Measurements from ENCODE around the gene POR. TPM values are rescaled to one million over a fixed set of nuclear protein-coding genes. Genes with fewer than 3 reads are reported as not detected.

POR gene
- total and polyA plus RNA-seq, 2 of the 8 experiments (the other 6 are each of a cell fraction or from before 2014, with no cell fraction given) = 98.7 to 144 TPM

- CTCF ChIA-PET (ENCODE audit: partially characterized antibody) = interaction anchor here (0.7 to 1.6 kb wide), 5 partner anchors 8 to 116 kb away, joined by 3 to 7 read pairs (median 3); no protein-coding TSS in a partner anchor
- no peak for TF ChIP-seq SIX5 (IDR thresholded peaks at IDR 0.05; ENCODE audit: low read depth, low read length)
- TF ChIP-seq, protein P1, sequence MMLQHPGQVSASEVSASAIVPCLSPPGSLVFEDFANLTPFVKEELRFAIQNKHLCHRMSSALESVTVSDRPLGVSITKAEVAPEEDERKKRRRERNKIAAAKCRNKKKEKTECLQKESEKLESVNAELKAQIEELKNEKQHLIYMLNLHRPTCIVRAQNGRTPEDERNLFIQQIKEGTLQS (IDR thresholded peaks at IDR 0.05; ENCODE audit: insufficient read depth, low read depth, low read length) = no peak
- TF ChIP-seq RXRA (IDR thresholded peaks at IDR 0.05; ENCODE audit: insufficient read depth, low read depth, low read length) = no peak
- TF ChIP-seq KDM5A (IDR thresholded peaks at IDR 0.05; ENCODE audit: low read length) = no peak
- no peak for TF ChIP-seq ASH2L (IDR thresholded peaks at IDR 0.05; ENCODE audit: low read length)
- TF ChIP-seq CEBPB (IDR thresholded peaks at IDR 0.05; ENCODE audit: low read depth, low read length) = no peak
- TF ChIP-seq PHF8 (conservative IDR thresholded peaks at IDR 0.05; ENCODE audit: low read depth, low read length) = no peak
- TF ChIP-seq TCF12 (IDR thresholded peaks at IDR 0.05; ENCODE audit: low read depth, low read length) = no peak
- no peak for TF ChIP-seq RFX5 (IDR thresholded peaks at IDR 0.05; ENCODE audit: borderline replicate concordance, low read depth, low read length)
- TF ChIP-seq BACH1 (IDR thresholded peaks at IDR 0.05; ENCODE audit: low read length) = no peak
- no peak for TF ChIP-seq ZNF274 (IDR thresholded peaks at IDR 0.05; ENCODE audit: borderline replicate concordance, extremely low read depth, low read length)
- no peak for TF ChIP-seq POU5F1 (IDR thresholded peaks at IDR 0.05; ENCODE audit: low read depth, low read length)
- no peak for TF ChIP-seq CHD2 (IDR thresholded peaks at IDR 0.05; ENCODE audit: low read length)
- no peak for TF ChIP-seq HDAC6 (IDR thresholded peaks at IDR 0.05; ENCODE audit: low read depth, low read length)
These were observed 67.5 kb downstream of the POR start for GRCh38 chr7:75982306-75983064.

More at GRCh38 chr7:75982306-75983064, 67.5 kb downstream of the POR start:
- Histone ChIP-seq H2BK15ac (ENCODE audit: low read length) (no peak overlapping the region), H4K5ac (ENCODE audit: insufficient read length, low read depth, low read length) (no peak overlapping the region), H3K9ac (replicated peaks in 1 of 4; ENCODE audit: extremely low read depth in 1 of 4, low read depth in 3 of 4, low read length in 3 of 4) (no peak overlapping the region), H3K36me3 (ENCODE audit: control insufficient read depth in 2 of 4, insufficient read depth in 4 of 4, low read length in 3 of 4) (peaks cover 9 to 66% (median 37%) of the 10 kb centered on the region in 4 experiments), H3K27ac (ENCODE audit: low read depth, low read length) (no peak overlapping the region), H3K23me2 (ENCODE audit: low read depth, low read length) (no peaks in the 10 kb centered on the region), H2AFZ (ENCODE audit: low read length) (no peak overlapping the region), H3K18ac (ENCODE audit: extremely low read depth, low read length) (no peak overlapping the region), H3K23ac (ENCODE audit: insufficient read length) (no peak overlapping the region), H3K27me3 (replicated peaks in 1 of 4; ENCODE audit: control insufficient read depth in 3 of 4, extremely low read depth in 1 of 4, insufficient read depth in 3 of 4, low read length in 3 of 4) (no peaks in the 10 kb centered on the region), H3K4me3 (ENCODE audit: extremely low read depth in 1 of 4, insufficient read depth in 2 of 4, low read depth in 3 of 4, low read length in 4 of 4) (no peak overlapping the region), H2AK5ac (ENCODE audit: low read depth, low read length) (no peak overlapping the region), H2BK120ac (replicated peaks; ENCODE audit: low read depth, low read length) (no peak overlapping the region), H3K79me2 (ENCODE audit: control insufficient read depth in 1 of 2, insufficient read depth in 2 of 2, low read length in 2 of 2) (no peaks in the 10 kb centered on the region), H4K8ac (ENCODE audit: extremely low read depth, insufficient read depth, low read length) (no peak overlapping the region), H3K9me3 (ENCODE audit: insufficient read depth in 2 of 2, low read depth in 1 of 2, low read length in 1 of 2) (no peaks in the 10 kb centered on the region), H3K56ac (replicated peaks; ENCODE audit: insufficient read length, low read depth, low read length) (no peak overlapping the region), H3K4me2 (ENCODE audit: insufficient read depth in 1 of 2, low read depth in 2 of 2, low read length in 2 of 2) (no peak overlapping the region), H4K20me1 (replicated peaks in 1 of 2; ENCODE audit: control insufficient read depth in 1 of 2, insufficient read depth in 2 of 2, low read length in 2 of 2) (peaks cover 0 to 9% of the 10 kb centered on the region in 2 experiments), H3K79me1 (ENCODE audit: low read depth, low read length) (no peaks in the 10 kb centered on the region), H2BK5ac (ENCODE audit: low read depth, low read length) (no peak overlapping the region), H3K4me1 (replicated peaks in 1 of 4; ENCODE audit: control insufficient read depth in 3 of 4, insufficient read depth in 4 of 4, low read length in 3 of 4) (no peaks in the 10 kb centered on the region), H2BK12ac (ENCODE audit: low read depth, low read length) (no peak overlapping the region), H2BK20ac (ENCODE audit: low read length) (no peak overlapping the region), H4K91ac (replicated peaks; ENCODE audit: insufficient read length, low read length) (no peak overlapping the region), H3K14ac (ENCODE audit: insufficient read length) (no peak overlapping the region), H3K4ac (replicated peaks; ENCODE audit: insufficient read length, low read depth, low read length) (no peak overlapping the region)
- DNase-seq (ENCODE audit: low read depth in 1 of 2, low spot score in 2 of 2) = no peak
- WGBS, 2 experiments (ENCODE audit: extremely low coverage in 1 of 2, insufficient coverage in 1 of 2, insufficient read length in 1 of 2, insufficient replicate concordance in 2 of 2, low coverage in 1 of 2, low lambda C conversion rate in 2 of 2, missing lambda C conversion rate in 1 of 2) = 93% methylated on average over 21 of the region's 22 CpGs; no CpG with 5 or more reads in 1 of the 2 experiments
- POLR2A ChIA-PET (ENCODE audit: partially characterized antibody) = interaction anchor here (1.0 kb wide), 1 partner anchor 9 kb away, joined by 3 read pairs; no protein-coding TSS in a partner anchor
- no peak for FAIRE-seq
